Gastrocnemius medialis (tissue), 4 donors: ENCODE results near the gene MRPS18B.
A peak's percentile ranks its signal among the peaks of the same experiment; 100 is the strongest.

Experiments used
- POLR2A ChIP-seq, 2 donors: fragments of 450-650 bp; IDR thresholded peaks; one replicate each; pipeline ENCODE4 v1.6.1; 2017; ENCODE audit warnings: antibody characterized with exemption in 2 of 2, mild to moderate bottlenecking in 2 of 2, moderate library complexity in 2 of 2
- TF ChIP-seq, protein P1 (sequence below), 5 experiments: fragments of 450-650 bp in 3 of 5; fragments of 200-600 bp in 2 of 5; sonication (generic) in 2 of 5; IDR thresholded peaks in 4 of 5; conservative IDR thresholded peaks in 1 of 5; 1 replicate in 4 of 5; 2 replicates in 1 of 5; pipeline ENCODE4 v1.5.1; 2016 to 2019; ENCODE audit warnings: antibody characterized with exemption in 5 of 5, mild to moderate bottlenecking in 3 of 5, moderate library complexity in 3 of 5

DNA sequence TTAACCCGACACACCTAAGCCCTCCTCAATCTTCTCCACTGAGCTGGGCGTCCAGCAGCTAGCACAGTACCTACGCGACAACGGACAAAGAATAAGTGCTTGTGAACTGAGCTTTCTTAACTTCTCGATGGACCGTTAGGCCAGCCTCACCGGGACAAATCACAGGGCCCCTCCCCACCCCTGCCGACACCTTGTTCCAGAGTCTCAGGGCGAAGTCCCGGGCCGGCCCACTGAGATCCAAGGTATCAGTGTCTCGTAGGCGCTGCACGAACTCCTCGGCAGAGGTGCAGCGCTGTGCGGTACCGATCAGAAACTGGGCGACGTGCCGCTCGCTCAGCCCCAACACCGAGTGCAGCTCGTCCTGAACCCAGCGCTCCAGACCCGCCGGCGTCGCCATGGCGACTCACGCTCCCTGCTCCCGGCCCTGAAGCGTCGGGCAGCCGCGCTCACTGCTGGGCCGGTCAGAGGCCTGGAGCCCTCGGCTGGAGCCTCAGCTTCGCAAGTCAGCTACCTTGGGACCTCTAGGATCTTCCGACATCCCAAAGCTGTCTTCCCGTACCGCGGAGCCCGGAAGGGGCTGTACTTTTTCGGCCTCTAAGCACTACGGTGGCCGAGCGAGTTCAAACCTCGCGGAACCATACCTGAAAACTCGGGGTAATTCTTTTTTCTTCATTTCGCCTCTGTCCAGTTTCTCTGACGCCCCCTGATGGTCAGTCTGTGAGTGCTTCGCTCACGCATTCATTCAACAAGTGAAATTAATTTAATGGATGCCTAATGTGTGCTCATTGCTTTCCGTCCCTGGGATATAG lies 55.0 kb downstream of the MRPS18B start, which contains the start of gene DHX16:
- TF ChIP-seq, protein P1, sequence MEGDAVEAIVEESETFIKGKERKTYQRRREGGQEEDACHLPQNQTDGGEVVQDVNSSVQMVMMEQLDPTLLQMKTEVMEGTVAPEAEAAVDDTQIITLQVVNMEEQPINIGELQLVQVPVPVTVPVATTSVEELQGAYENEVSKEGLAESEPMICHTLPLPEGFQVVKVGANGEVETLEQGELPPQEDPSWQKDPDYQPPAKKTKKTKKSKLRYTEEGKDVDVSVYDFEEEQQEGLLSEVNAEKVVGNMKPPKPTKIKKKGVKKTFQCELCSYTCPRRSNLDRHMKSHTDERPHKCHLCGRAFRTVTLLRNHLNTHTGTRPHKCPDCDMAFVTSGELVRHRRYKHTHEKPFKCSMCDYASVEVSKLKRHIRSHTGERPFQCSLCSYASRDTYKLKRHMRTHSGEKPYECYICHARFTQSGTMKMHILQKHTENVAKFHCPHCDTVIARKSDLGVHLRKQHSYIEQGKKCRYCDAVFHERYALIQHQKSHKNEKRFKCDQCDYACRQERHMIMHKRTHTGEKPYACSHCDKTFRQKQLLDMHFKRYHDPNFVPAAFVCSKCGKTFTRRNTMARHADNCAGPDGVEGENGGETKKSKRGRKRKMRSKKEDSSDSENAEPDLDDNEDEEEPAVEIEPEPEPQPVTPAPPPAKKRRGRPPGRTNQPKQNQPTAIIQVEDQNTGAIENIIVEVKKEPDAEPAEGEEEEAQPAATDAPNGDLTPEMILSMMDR (IDR thresholded peaks at IDR 0.05 in 4 of 5, conservative IDR thresholded peaks at IDR 0.05 in 1 of 5), result peak; percentile 65 to 89 (median 86)
- peak in 1 of 2 donors; percentile 30 for TF ChIP-seq POLR2A (IDR thresholded peaks at IDR 0.05)
